Skeletal muscle satellite cell (primary cell): Measurements from ENCODE around the gene GOLM1.
"Not testable (repeated sequence)": the region's sequence is repeated elsewhere in the genome, so short reads cannot be mapped to it uniquely, and the experiment has no call there.

Experiments used
- H3K27me3 ChIP-seq: 2 replicates; pipeline ENCODE4 v1.7.0; 2013; ENCODE audit warnings: low read length; ENCODE audit not compliant: control insufficient read depth, insufficient read depth
- H3K36me3 ChIP-seq: 2 replicates; pipeline ENCODE4 v1.7.0; 2013; ENCODE audit warnings: mild to moderate bottlenecking, control low read depth, low read length; ENCODE audit not compliant: insufficient read depth
- H3K4me1 ChIP-seq: 2 replicates; pipeline ENCODE4 v1.7.0; 2013; ENCODE audit warnings: low read length; ENCODE audit not compliant: control insufficient read depth, insufficient read depth
- H3K4me2 ChIP-seq: 2 replicates; pipeline ENCODE4 v1.7.0; 2013; ENCODE audit warnings: mild to moderate bottlenecking, low read length
- H3K4me3 ChIP-seq: 2 replicates; pipeline ENCODE4 v1.7.0; 2013; ENCODE audit warnings: low read length
- H3K9ac ChIP-seq: 2 replicates; pipeline ENCODE4 v1.7.0; 2013; ENCODE audit warnings: mild to moderate bottlenecking, low read depth, low read length, moderate library complexity
- H3K9me3 ChIP-seq: replicated peaks from 2 replicates; pipeline ENCODE4 v1.7.0; 2013; ENCODE audit warnings: mild to moderate bottlenecking, control low read depth, low read length

Gene GOLM1

DNA sequence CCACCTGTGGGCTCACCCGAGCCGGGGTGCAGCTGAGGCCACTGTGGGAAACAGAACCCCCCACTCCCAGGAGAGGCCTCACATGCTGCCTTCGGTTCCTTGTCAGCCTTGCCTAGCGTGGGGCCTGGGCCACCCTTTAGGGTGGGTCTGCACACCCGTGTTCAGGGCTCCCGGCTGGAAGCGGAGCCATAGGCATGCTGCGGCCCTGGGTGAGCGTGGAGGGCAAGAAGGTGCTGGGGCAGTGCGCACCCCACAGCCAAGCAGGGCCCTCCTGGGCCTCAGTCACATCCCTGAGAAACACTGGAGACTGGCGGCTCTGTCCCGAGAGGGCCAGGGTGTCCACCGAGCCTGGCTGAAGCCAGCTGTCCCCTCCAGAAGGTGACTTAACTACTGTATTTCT is 41.9 kb downstream of the GOLM1 start:
- no peak overlapping the region for H3K4me3 ChIP-seq
- H3K9ac ChIP-seq: no peak overlapping the region
- no peak overlapping the region for H3K4me2 ChIP-seq
- H3K9me3 ChIP-seq: no peaks in the 10 kb centered on the region
- H3K27me3 ChIP-seq: no peaks in the 10 kb centered on the region
- peaks cover 4% of the 10 kb centered on the region for H3K4me1 ChIP-seq
- H3K36me3 ChIP-seq: no peaks in the 10 kb centered on the region

GRCh38 chr9:86054695-86055094 is 44.7 kb downstream of the GOLM1 start:
- Histone ChIP-seq H3K27me3 (no peaks in the 10 kb centered on the region), H3K36me3 (no peaks in the 10 kb centered on the region), H3K4me3 (no peak overlapping the region), H3K9me3 (no peaks in the 10 kb centered on the region), H3K4me2 (no peak overlapping the region), H3K4me1 (peaks cover 4% of the 10 kb centered on the region), H3K9ac (no peak overlapping the region)

GRCh38 chr9:86052556-86053468 is 46.5 kb downstream of the GOLM1 start:
- Histone ChIP-seq H3K36me3 (no peaks in the 10 kb centered on the region), H3K4me1 (peaks cover 4% of the 10 kb centered on the region), H3K4me2 (no peak overlapping the region), H3K9me3 (no peaks in the 10 kb centered on the region), H3K27me3 (no peaks in the 10 kb centered on the region), H3K9ac (no peak overlapping the region), H3K4me3 (no peak overlapping the region)

DNA sequence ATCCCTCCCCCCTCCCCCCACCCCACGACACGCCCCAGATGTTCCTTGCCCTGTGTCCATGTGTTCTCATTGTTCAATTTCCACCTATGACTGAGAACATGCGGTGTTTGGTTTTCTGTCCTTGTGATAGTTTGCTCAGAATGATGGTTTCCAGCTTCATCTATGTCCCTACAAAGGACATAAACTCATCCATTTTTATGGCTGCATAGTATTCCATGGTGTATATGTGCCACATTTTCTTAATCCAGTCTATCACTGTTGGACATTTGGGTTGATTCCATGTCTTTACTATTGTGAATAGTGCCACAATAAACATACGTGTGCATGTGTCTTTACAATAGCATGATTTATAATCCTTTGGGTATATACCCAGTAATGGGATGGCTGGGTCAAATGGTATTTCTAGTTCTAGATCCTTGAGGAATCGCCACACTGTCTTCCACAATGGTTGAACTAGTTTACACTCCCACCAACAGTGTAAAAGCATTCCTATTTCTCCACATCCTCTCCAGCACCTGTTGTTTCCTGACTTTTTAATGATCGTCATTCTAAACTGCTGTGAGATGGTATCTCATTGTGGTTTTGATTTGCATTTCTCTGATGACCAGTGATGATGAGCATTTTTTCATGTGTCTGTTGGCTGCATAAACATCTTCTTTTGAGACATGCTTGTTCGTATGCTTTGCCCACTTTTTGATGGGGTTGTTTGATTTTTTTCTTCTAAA is 51.2 kb downstream of the GOLM1 start:
- H3K9me3 ChIP-seq, H3K4me2 ChIP-seq, H3K9ac ChIP-seq, H3K36me3 ChIP-seq, H3K4me3 ChIP-seq, H3K27me3 ChIP-seq, H3K4me1 ChIP-seq: not testable (repeated sequence)

GRCh38 chr9:86047361-86047760 is 52.0 kb downstream of the GOLM1 start:
- Histone ChIP-seq H3K4me1 (no peaks in the 10 kb centered on the region), H3K27me3 (no peaks in the 10 kb centered on the region), H3K4me2 (no peak overlapping the region), H3K36me3 (no peaks in the 10 kb centered on the region), H3K9me3 (no peaks in the 10 kb centered on the region), H3K9ac (no peak overlapping the region), H3K4me3 (no peak overlapping the region)

GRCh38 chr9:86046930-86047341 is 52.4 kb downstream of the GOLM1 start:
- H3K9ac ChIP-seq: no peak overlapping the region
- H3K4me2 ChIP-seq: no peak overlapping the region
- no peaks in the 10 kb centered on the region for H3K4me1 ChIP-seq
- H3K36me3 ChIP-seq: no peaks in the 10 kb centered on the region
- no peaks in the 10 kb centered on the region for H3K9me3 ChIP-seq
- no peaks in the 10 kb centered on the region for H3K27me3 ChIP-seq
- no peak overlapping the region for H3K4me3 ChIP-seq

- Histone ChIP-seq H3K4me1 (peaks cover 4% of the 10 kb centered on the region), H3K9me3 (no peaks in the 10 kb centered on the region), H3K4me3 (no peak overlapping the region), H3K27me3 (no peaks in the 10 kb centered on the region), H3K9ac (no peak overlapping the region), H3K36me3 (no peaks in the 10 kb centered on the region), H3K4me2 (no peak overlapping the region)
Measured at GRCh38 chr9:86046071-86046636, 53.2 kb downstream of the GOLM1 start.

GRCh38 chr9:86045654-86046053 is 53.7 kb downstream of the GOLM1 start:
- Histone ChIP-seq H3K9ac (no peak overlapping the region), H3K36me3 (peaks cover 1% of the 10 kb centered on the region), H3K4me2 (no peak overlapping the region), H3K4me1 (peaks cover 7% of the 10 kb centered on the region), H3K27me3 (no peaks in the 10 kb centered on the region), H3K4me3 (no peak overlapping the region), H3K9me3 (no peaks in the 10 kb centered on the region)

- Histone ChIP-seq H3K27me3 (no peaks in the 10 kb centered on the region), H3K4me2 (no peak overlapping the region), H3K9me3 (no peaks in the 10 kb centered on the region), H3K36me3 (peaks cover 6% of the 10 kb centered on the region), H3K4me3 (no peak overlapping the region), H3K4me1 (peaks cover 21% of the 10 kb centered on the region), H3K9ac (no peak overlapping the region)
Measured at GRCh38 chr9:86043999-86044398, 55.4 kb downstream of the GOLM1 start.

- Histone ChIP-seq H3K27me3 (no peaks in the 10 kb centered on the region), H3K4me2 (no peak overlapping the region), H3K9me3 (no peaks in the 10 kb centered on the region), H3K36me3 (peaks cover 6% of the 10 kb centered on the region), H3K4me3 (no peak overlapping the region), H3K9ac (no peak overlapping the region), H3K4me1 (peaks cover 21% of the 10 kb centered on the region)
Measured at GRCh38 chr9:86043586-86043985, 55.8 kb downstream of the GOLM1 start.

GRCh38 chr9:86042199-86042978 is 57.0 kb downstream of the GOLM1 start:
- Histone ChIP-seq H3K27me3 (no peaks in the 10 kb centered on the region), H3K36me3 (peaks cover 6% of the 10 kb centered on the region), H3K4me2 (no peak overlapping the region), H3K4me1 (peaks cover 21% of the 10 kb centered on the region), H3K4me3 (no peak overlapping the region), H3K9me3 (no peaks in the 10 kb centered on the region), H3K9ac (no peak overlapping the region)
